HCT116 (cell line): Measurements from ENCODE around the gene CTTN. TPM values are rescaled to one million over a fixed set of nuclear protein-coding genes. Genes with fewer than 3 reads are reported as not detected.

Source experiments
- ATAC-seq: fragments of 200-7000 bp; cut with Tn5 transposase; 2 replicates; pipeline ENCODE4 v1.9.1; 2020; ENCODE audit warnings: mild to moderate bottlenecking, moderate library complexity
- BruUV-seq: library from RNA; stranded (reverse); fragments of 400-500 nt; replicated peaks from 2 replicates; lab custom pipeline; 2021; lab: Mats Ljungman, UMichigan
- CTCF ChIA-PET: fragments of 300-600 bp; sonication (Branson Sonifier 250); formaldehyde crosslinking; loops from one replicate; lab custom pipeline; 2021; ENCODE audit warnings: antibody characterized with exemption; lab: Charles Lee
- POLR2A ChIA-PET: fragments of 300-600, 350-600 bp; sonication (Branson Sonifier 250); formaldehyde crosslinking; loops from one replicate; lab custom pipeline; 2021; ENCODE audit warnings: antibody characterized with exemption; lab: Charles Lee
- RAD21 ChIA-PET, 2 experiments: fragments of 300-600 bp; sonication (Branson Sonifier 250); formaldehyde crosslinking; loops; one replicate each; lab custom pipeline; 2023; ENCODE audit warnings: low total read pairs in 2 of 2; ENCODE audit not compliant: uncharacterized antibody in 2 of 2, unreplicated experiment in 2 of 2, low non-redundant PET in 1 of 2; lab: Charles Lee
- DNase-seq: peaks from one replicate; pipeline ENCODE4 v3.0.0-alpha.2; 2010; ENCODE audit warnings: low read depth, low spot score
- H2AFZ ChIP-seq: fragments of 200-600 bp; shearing (Covaris generic), sonication (generic); 2 replicates; pipeline ENCODE4 v1.6.1; 2017; ENCODE audit warnings: low read depth, mixed run types, mixed read lengths, antibody characterized with exemption, low read length; ENCODE audit not compliant: poor library complexity, severe bottlenecking
- H3K27ac ChIP-seq: 2 replicates; pipeline ENCODE4 v1.5.1; 2012; ENCODE audit warnings: low read depth, low read length
- H3K27me3 ChIP-seq: fragments of 200-600 bp; sonication (generic); 2 replicates; pipeline ENCODE4 v1.6.1; 2016; ENCODE audit warnings: mixed run types, low read length, mixed read lengths; ENCODE audit not compliant: insufficient read depth
- H3K36me3 ChIP-seq, 2 experiments: fragments of 200-500 bp in 1 of 2; fragments of 200-600 bp in 1 of 2; sonication (Bioruptor generic) in 1 of 2; sonication (generic) in 1 of 2; 2 replicates each; pipeline versions ENCODE4 v1.5.1 to v1.6.1; 2014 to 2016; ENCODE audit warnings: low read length in 2 of 2, inconsistent platforms in 1 of 2, mixed read lengths in 1 of 2, mixed run types in 1 of 2; ENCODE audit not compliant: insufficient read depth in 2 of 2, control insufficient read depth in 1 of 2
- H3K4me1 ChIP-seq, 2 experiments: fragments of 200-600 bp in 1 of 2; sonication (generic) in 1 of 2; 2 replicates each; pipeline versions ENCODE4 v1.5.1 to v1.6.1; 2012 to 2017; ENCODE audit warnings: low read length in 2 of 2, inconsistent platforms in 1 of 2, mild to moderate bottlenecking in 1 of 2, mixed read lengths in 1 of 2, mixed run types in 1 of 2, moderate library complexity in 1 of 2; ENCODE audit not compliant: insufficient read depth in 2 of 2, control insufficient read depth in 1 of 2
- H3K4me2 ChIP-seq: fragments of 200-600 bp; sonication (generic); 2 replicates; pipeline ENCODE4 v1.6.1; 2017; ENCODE audit warnings: mixed run types, low read length, mixed read lengths
- H3K4me3 ChIP-seq, 2 experiments: fragments of 200-600 bp in 1 of 2; sonication (generic) in 1 of 2; replicated peaks in 1 of 2; 2 replicates each; pipeline ENCODE4 v1.5.1; 2011 to 2016; ENCODE audit warnings: low read length in 2 of 2, control low read depth in 1 of 2, low read depth in 1 of 2, mild to moderate bottlenecking in 1 of 2, mixed read lengths in 1 of 2, mixed run types in 1 of 2
- H3K79me2 ChIP-seq: fragments of 200-600 bp; sonication (generic); 2 replicates; pipeline ENCODE4 v1.6.1; 2017; ENCODE audit warnings: mild to moderate bottlenecking, mixed run types, low read length, moderate library complexity, mixed read lengths; ENCODE audit not compliant: insufficient read depth
- H3K9ac ChIP-seq: fragments of 200-600 bp; sonication (generic); 2 replicates; pipeline ENCODE4 v1.6.1; 2016; ENCODE audit warnings: low read length, mixed read lengths
- H3K9me2 ChIP-seq: fragments of 200-600 bp; sonication (generic), shearing (Covaris generic); 2 replicates; pipeline ENCODE4 v1.6.1; 2017; ENCODE audit warnings: mixed run types, mild to moderate bottlenecking, moderate library complexity; ENCODE audit not compliant: insufficient read depth
- H3K9me3 ChIP-seq, 2 experiments: fragments of 200-500 bp in 1 of 2; fragments of 200-600 bp in 1 of 2; sonication (Bioruptor generic) in 1 of 2; sonication (generic) in 1 of 2; 2 replicates each; pipeline ENCODE4 v1.6.1; 2014 to 2017; ENCODE audit warnings: low read length in 2 of 2, mixed read lengths in 2 of 2, inconsistent platforms in 1 of 2, low read depth in 1 of 2, mild to moderate bottlenecking in 1 of 2, mixed run types in 1 of 2, moderate library complexity in 1 of 2; ENCODE audit not compliant: control insufficient read depth in 1 of 2, insufficient read depth in 1 of 2
- H4K20me1 ChIP-seq: fragments of 200-600 bp; sonication (generic), shearing (Covaris generic); 2 replicates; pipeline ENCODE4 v1.6.1; 2017; ENCODE audit warnings: mixed run types, mild to moderate bottlenecking, moderate library complexity; ENCODE audit not compliant: insufficient read depth
- ATF3 ChIP-seq: IDR thresholded peaks from 2 replicates; pipeline ENCODE4 v1.6.1; 2012
- CBX3 ChIP-seq: IDR thresholded peaks from 2 replicates; pipeline ENCODE4 v1.6.1; 2012; ENCODE audit warnings: low read depth
- CEBPB ChIP-seq: IDR thresholded peaks from 2 replicates; pipeline ENCODE4 v1.6.1; 2012; ENCODE audit warnings: low read depth
- CTCF ChIP-seq, 3 experiments: fragments of 200-600 bp in 1 of 3; sonication (generic) in 1 of 3; IDR thresholded peaks in 2 of 3; conservative IDR thresholded peaks in 1 of 3; 2 replicates each; pipeline ENCODE4 v1.5.1; 2012 to 2017; ENCODE audit warnings: low read depth in 2 of 3, low read length in 2 of 3, antibody characterized with exemption in 1 of 3, borderline replicate concordance in 1 of 3, control low read depth in 1 of 3, mild to moderate bottlenecking in 1 of 3, mixed read lengths in 1 of 3, mixed run types in 1 of 3, moderate library complexity in 1 of 3; ENCODE audit not compliant: insufficient read depth in 1 of 3
- EGR1 ChIP-seq: IDR thresholded peaks from 2 replicates; pipeline ENCODE4 v1.6.1; 2012; ENCODE audit warnings: low read depth
- ELF1 ChIP-seq: IDR thresholded peaks from 2 replicates; pipeline ENCODE4 v1.6.1; 2012; ENCODE audit warnings: low read depth, borderline replicate concordance
- EZH2phosphoT487 ChIP-seq: fragments of 200-600 bp; IDR thresholded peaks from 2 replicates; pipeline ENCODE4 v1.6.1; 2018; ENCODE audit warnings: antibody characterized with exemption, borderline replicate concordance
- FOSL1 ChIP-seq: IDR thresholded peaks from 2 replicates; pipeline ENCODE4 v1.6.1; 2012; ENCODE audit warnings: low read depth
- JUND ChIP-seq: IDR thresholded peaks from 2 replicates; pipeline ENCODE4 v1.6.1; 2012
- MAX ChIP-seq: IDR thresholded peaks from 2 replicates; pipeline ENCODE4 v1.6.1; 2012
- POLR2AphosphoS5 ChIP-seq: IDR thresholded peaks from 2 replicates; pipeline ENCODE4 v1.6.1; 2011; ENCODE audit warnings: mild to moderate bottlenecking, low read depth, low read length, moderate library complexity
- REST ChIP-seq: IDR thresholded peaks from 2 replicates; pipeline ENCODE4 v1.6.1; 2012; ENCODE audit warnings: low read depth
- SIN3A ChIP-seq: IDR thresholded peaks from 2 replicates; pipeline ENCODE4 v1.6.1; 2012; ENCODE audit warnings: low read depth
- SP1 ChIP-seq: IDR thresholded peaks from 2 replicates; pipeline ENCODE4 v1.6.1; 2012; ENCODE audit warnings: low read depth
- YY1 ChIP-seq: IDR thresholded peaks from 2 replicates; pipeline ENCODE4 v1.6.1; 2011; ENCODE audit warnings: low read length, low read depth, moderate library complexity, mild to moderate bottlenecking; ENCODE audit not compliant: insufficient replicate concordance; ENCODE audit errors: extremely low read depth
- ZBTB33 ChIP-seq: IDR thresholded peaks from 2 replicates; pipeline ENCODE4 v1.6.1; 2011; ENCODE audit warnings: mild to moderate bottlenecking, low read length, moderate library complexity; ENCODE audit not compliant: insufficient replicate concordance; ENCODE audit errors: extremely low read depth
- ZNF274 ChIP-seq: fragments of 200-500 bp; sonication (Bioruptor generic); IDR thresholded peaks from 2 replicates; pipeline ENCODE4 v1.6.1; 2014; ENCODE audit warnings: mild to moderate bottlenecking, low read depth, low read length, inconsistent platforms
- intact Hi-C: fragments of 100-400 bp; cut with micrococcal nuclease; formaldehyde crosslinking; loops from 2 replicates; pipeline ENCODE4 v1.10.0; 2022
- total RNA-seq: library from RNA; stranded (reverse); gene quantifications from one replicate; pipeline ENCODE4 v1.2.1, GENCODE V29; 2021; ENCODE audit not compliant: unreplicated experiment

CTTN gene
- total RNA-seq, 1 experiment from 2014 or later, result 249 TPM

- H3K27me3 ChIP-seq, result no peaks in the 10 kb centered on the region
- H3K4me3 ChIP-seq, result no peak overlapping the region
- H3K27ac ChIP-seq, result no peak overlapping the region
- no peaks in the 10 kb centered on the region for H3K9me2 ChIP-seq
- H3K36me3 ChIP-seq, result peaks cover 51 to 53% of the 10 kb centered on the region in 2 experiments; a peak in 3 of 4 replicates
- no peak overlapping the region for H2AFZ ChIP-seq
- H3K4me2 ChIP-seq, result no peak overlapping the region
- H3K79me2 ChIP-seq, result no peaks in the 10 kb centered on the region
- no peaks in the 10 kb centered on the region for H3K9me3 ChIP-seq
- ChIA-PET POLR2A (no interaction called here), CTCF (no interaction called here), RAD21 (no interaction called here)
- DNase-seq, result no peak
- H3K9ac ChIP-seq, result no peak overlapping the region
- no peaks in the 10 kb centered on the region for H3K4me1 ChIP-seq
- ATAC-seq, result no peak
- BruUV-seq, result no TSS peak
- H4K20me1 ChIP-seq, result no peaks in the 10 kb centered on the region
- intact Hi-C loops, result no loop called here
- TF ChIP-seq SIN3A, result no peak
- no peak for TF ChIP-seq CBX3
- no peak for TF ChIP-seq MAX
- no peak for TF ChIP-seq ZBTB33
- TF ChIP-seq POLR2AphosphoS5, result no peak
- TF ChIP-seq CTCF (IDR thresholded peaks at IDR 0.05 in 2 of 3, conservative IDR thresholded peaks at IDR 0.05 in 1 of 3; ENCODE audit: borderline replicate concordance in 1 of 3, insufficient read depth in 1 of 3, low read depth in 2 of 3, low read length in 2 of 3), result no peak
- TF ChIP-seq REST, result no peak
- no peak for TF ChIP-seq SP1
- no peak for TF ChIP-seq EZH2phosphoT487
- no peak for TF ChIP-seq JUND
- TF ChIP-seq ELF1, result no peak
- no peak for TF ChIP-seq EGR1
- no peak for TF ChIP-seq ATF3
- no peak for TF ChIP-seq CEBPB
- TF ChIP-seq YY1, result no peak
- no peak for TF ChIP-seq FOSL1
- no peak for TF ChIP-seq ZNF274
- TF ChIP-seq, all 23 proteins: peak for 0
These were observed 32.6 kb downstream of the CTTN start for GRCh38 chr11:70430671-70431574.
